Measurements from ENCODE around the gene VTA1.

DNA sequence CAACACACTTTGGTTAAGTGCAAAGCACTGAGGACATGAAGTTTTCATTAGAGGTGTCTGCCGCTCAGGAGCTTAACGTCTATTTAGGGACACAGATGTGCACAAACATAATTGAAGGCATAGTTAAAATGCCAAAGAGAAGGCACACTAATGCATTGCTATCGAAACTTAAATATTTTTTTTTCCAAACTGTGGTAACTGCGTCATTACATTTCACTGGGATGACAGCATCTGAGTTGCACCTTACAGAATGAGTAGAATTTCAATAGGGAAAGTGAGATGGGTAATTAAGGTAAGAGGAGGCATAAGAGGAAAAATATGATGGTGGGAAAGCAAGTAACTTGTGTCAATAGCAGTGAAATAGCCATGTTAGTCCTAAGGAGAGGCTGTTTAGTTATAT is 79.7 kb downstream of the VTA1 start:
- TF ChIP-seq POLR2A (IDR thresholded peaks at IDR 0.05) (no peak), POLR2AphosphoS5 (IDR thresholded peaks at IDR 0.05) (no peak), EP300 (IDR thresholded peaks at IDR 0.05) (no peak)
- TF ChIP-seq, protein P1, sequence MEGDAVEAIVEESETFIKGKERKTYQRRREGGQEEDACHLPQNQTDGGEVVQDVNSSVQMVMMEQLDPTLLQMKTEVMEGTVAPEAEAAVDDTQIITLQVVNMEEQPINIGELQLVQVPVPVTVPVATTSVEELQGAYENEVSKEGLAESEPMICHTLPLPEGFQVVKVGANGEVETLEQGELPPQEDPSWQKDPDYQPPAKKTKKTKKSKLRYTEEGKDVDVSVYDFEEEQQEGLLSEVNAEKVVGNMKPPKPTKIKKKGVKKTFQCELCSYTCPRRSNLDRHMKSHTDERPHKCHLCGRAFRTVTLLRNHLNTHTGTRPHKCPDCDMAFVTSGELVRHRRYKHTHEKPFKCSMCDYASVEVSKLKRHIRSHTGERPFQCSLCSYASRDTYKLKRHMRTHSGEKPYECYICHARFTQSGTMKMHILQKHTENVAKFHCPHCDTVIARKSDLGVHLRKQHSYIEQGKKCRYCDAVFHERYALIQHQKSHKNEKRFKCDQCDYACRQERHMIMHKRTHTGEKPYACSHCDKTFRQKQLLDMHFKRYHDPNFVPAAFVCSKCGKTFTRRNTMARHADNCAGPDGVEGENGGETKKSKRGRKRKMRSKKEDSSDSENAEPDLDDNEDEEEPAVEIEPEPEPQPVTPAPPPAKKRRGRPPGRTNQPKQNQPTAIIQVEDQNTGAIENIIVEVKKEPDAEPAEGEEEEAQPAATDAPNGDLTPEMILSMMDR (IDR thresholded peaks at IDR 0.05) = no peak
